DMS53 treated with DMSO at 0.1 percent for 48 hours (cell line): Measurements from ENCODE around the gene LIMCH1.
"Not testable (repeated sequence)": the region's sequence is repeated elsewhere in the genome, so short reads cannot be mapped to it uniquely, and the experiment has no call there.

Experiments used
- DNase-seq: peaks from one replicate; lab custom pipeline; 2025; ENCODE audit not compliant: unreplicated experiment; lab: John Stamatoyannopoulos, UW

Gene LIMCH1

DNA sequence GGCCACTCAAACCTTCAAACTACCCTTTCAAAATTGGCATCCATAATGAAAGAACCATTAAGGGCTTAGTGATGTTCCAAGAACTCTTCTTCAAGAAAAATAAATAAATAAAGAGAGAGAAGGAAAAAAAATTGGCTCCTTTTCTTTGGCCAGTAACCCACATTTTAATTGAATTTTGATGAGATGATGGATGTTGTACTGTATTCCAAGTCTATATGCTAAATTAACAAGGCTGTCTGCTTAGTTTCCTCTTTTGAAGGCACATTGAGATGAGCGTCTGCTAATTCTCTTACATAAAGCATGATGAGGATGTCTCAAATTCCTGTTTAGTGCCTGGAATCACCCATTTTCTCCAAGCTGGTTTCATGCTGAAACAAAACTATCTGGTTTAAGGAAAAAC is 177.2 kb downstream of the LIMCH1 start:
- DNase-seq, result no peak

GRCh38 chr4:41718907-41719306 is 180.9 kb downstream of the LIMCH1 start:
- DNase-seq, result no peak

- no peak for DNase-seq
These were observed 181.5 kb downstream of the LIMCH1 start for GRCh38 chr4:41719417-41719816.

DNA sequence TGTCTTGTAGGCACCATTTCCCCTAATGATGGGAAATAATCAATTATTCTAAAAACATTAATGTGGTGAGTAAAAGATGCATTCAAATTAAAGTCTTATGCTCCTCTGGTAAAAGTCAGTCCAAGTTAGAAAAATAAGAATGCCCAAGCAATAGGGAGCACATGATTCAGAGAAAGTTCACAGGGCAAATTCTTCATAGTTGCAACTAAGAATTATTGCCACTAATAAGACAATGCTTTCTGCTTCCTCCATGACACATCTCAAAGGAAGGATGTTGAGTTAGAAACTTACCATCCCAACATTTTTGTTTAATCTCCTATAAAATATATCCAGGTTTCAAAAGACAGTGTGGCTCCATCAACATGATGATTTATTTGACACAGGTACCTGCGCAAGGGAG is 184.2 kb downstream of the LIMCH1 start:
- no peak for DNase-seq

GRCh38 chr4:41723286-41723685 is 185.3 kb downstream of the LIMCH1 start:
- no peak for DNase-seq

DNA sequence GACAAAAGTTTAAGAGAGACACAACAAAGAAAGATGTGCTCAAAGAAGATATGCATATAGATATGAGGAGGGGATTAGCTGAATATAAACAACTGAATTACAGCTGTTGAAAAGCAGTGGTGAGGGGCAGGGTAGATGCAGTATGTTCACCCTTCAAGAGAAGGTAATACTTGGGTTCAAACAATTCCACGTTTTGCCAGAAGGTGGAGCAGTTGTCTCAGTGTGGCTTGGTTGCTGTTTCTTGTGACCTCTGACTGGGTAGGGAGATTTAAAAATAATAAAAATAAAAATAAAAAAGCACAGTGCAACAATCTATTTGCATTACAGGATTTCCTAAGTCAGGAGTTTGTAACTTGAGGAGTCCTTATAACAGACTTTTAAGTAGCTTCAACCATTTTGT is 187.3 kb downstream of the LIMCH1 start:
- DNase-seq, result no peak

GRCh38 chr4:41727861-41728572 is 190.1 kb downstream of the LIMCH1 start:
- no peak for DNase-seq

DNA sequence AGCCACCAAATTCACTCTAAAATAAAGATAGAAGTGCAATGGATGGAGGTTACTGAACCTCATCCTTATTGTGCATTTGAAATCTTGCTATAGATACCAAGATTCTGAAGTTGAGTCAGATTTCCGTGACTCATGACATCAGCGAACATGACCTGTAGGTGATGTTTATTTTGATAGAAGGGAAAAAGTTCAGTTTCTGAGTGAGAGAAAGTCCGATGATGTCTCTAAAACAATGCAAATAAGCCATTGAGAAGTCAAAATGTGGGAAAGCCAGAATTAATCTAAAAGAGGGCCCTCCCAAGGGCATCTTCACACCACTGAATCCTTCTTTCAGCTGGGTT is 190.6 kb downstream of the LIMCH1 start:
- DNase-seq, result no peak

DNA sequence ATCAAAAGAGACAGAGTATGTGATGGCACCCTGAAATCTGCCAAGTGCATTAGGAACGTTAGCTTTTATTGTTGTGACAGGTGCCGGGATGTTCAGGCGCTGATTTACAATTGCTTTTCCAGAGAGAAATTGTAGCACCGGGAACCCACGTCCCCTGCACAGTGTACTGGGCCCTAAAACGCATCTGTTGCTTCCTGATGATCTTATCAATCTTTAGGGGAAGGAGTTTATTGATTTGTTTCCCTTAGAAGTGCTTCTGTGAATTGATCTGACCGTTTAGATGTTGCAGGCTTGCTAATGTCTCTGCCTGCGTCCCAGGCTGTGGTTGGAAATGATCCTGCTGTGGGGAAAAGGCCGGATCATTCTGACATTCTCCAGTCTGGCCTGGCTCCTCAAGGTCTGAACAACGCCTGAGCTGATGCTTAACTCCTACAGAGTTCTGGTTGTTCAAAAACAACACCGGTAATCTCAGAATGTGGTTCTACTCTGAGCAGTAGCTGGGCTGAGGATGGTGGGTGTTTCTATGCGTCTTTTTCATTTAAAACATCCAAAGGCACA is 193.7 kb downstream of the LIMCH1 start:
- no peak for DNase-seq

DNA sequence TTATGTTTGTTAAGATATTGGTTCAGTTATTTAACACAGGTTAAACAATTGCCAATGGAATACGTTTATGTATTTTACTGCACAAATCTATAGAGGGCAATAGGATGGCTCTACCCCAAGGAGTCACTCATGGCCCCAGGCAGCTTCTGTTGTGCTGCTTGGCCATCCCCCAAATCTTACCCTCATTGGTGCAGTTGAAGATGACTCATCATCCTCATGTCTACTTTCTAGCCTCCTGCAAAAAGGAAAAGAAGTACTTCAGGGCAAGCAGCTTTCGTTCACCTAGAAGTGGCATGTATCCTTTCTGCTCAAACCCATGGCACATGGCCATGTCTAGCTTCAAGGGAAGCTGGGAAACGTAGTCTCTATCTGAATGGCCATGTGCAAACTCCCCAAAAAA is 196.4 kb downstream of the LIMCH1 start:
- no peak for DNase-seq

DNA sequence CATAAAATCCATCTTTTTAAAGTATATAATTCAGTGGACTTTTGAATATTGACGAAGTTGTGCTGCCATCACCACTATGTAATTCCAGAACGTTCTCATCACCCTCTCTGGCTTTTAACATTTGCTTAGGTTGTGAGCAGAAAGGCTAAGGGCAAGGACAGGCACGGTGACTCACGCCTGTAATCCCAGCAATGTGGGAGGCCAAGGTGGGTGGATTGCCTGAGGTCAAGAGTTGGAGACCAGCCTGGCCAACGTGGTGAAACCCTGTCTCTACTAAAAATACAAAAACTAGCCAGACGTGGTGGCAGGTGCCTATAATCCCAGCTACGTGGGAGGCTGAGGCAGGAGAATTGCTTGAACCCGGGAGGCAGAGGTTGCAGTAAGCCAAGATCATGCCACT is 199.5 kb downstream of the LIMCH1 start:
- not testable (repeated sequence) for DNase-seq

DNA sequence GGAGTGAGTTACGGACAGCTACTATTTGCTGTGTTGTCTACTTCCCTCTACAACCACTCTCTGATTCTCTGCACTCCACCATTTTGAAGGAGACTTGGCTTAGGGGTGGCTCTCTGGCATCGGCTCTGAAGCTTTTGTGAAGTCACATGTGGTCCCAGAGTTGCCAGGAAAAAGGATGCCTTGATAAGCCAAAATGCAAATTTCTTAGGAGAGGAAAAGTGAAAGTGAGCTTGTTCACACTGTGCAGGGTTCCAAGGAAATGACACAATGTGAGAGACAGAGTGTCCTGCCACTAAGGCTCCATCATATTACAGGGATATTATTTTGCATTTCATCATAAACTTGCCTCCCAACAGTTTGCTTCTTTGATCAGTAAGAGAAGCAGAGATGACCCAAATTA is 203.4 kb downstream of the LIMCH1 start:
- DNase-seq, result no peak

GRCh38 chr4:41744572-41745291 is 206.8 kb downstream of the LIMCH1 start:
- no peak for DNase-seq

GRCh38 chr4:41745292-41746024 is 207.5 kb downstream of the LIMCH1 start:
- DNase-seq, result no peak

DNA sequence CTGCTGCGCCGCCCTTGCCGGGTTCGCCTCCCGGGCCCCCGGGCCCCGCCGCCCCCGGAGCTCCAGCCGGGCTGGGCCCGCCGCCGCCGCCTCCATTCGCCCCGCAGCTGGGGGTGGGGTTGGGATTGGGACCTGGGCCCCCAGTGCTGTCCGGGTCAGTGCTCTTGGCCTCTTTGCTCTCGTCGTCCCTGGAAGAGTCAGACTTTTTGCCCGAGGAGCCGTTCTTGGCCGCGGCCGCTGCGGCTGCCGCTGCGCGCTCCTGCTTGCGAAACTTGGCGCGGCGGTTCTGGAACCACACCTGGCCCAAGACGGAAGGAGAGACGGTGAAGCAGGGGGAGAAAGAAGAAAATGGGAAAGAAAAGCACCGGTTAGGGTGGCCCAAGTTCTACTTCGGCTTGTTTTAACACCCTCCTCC is 208.1 kb downstream of the LIMCH1 start:
- no peak for DNase-seq

DNA sequence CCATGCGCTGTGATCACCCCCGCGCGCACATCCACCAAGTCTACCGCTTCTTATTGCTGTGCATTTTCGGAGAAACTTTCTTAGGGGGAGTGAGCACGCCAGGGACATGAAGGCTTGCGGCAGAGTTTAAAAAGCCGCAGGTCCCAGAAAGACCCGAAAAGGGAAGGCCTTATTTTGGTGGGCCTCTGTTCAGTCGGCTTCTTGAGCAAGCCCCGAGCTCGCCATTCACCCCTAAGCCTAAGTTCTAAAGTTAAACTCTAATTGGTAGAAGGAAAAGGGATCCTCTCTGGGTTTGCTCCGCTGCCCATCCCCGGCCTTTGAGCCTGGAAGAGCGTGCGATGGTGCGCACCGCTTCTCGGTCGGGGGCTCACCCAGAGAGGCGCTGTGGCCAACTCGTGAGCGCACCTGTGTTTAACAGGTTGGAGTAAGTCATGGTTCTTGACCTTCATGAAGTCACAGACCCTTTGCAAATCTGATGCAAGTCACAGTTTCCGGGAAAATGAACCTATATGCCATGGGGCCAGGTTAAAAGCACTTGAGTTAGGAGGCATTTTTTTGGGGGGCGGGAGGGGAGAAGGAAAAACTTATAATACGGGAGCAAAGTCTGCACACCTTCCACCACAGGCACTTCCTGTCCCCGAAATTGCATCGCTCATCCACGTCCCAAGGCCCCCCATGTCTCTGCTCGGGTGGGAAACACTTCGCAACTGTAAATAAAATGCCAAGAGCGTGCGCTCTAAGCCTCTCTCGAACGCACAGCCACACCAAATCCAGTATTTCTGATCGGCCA is 208.7 kb downstream of the LIMCH1 start:
- DNase-seq, result no peak

GRCh38 chr4:41747230-41748055 is 209.5 kb downstream of the LIMCH1 start:
- DNase-seq, result no peak

DNA sequence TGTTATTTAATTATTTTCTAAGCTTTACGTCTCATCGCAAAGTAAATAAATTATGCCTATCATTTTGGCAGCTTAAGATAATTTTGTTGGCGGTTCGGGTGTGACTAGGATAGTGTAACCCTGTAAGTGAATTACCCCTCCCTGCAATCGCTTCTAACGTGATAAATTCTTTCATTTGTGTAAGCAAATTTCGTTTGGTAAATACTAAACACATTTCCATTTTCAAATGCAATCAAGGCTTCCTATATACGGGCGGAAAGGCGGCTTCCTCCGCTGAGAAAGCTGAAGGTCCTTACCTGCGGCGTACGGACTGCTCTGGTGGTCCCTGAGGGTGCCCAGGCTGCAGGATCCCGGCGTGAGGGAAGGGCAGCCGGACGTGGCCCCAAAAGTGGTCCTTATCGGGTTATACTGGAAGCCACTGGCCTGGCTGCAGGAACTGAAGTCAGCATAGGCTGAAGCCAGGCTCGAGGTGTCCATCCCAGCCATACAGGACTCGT is 210.2 kb downstream of the LIMCH1 start:
- no peak for DNase-seq

DNA sequence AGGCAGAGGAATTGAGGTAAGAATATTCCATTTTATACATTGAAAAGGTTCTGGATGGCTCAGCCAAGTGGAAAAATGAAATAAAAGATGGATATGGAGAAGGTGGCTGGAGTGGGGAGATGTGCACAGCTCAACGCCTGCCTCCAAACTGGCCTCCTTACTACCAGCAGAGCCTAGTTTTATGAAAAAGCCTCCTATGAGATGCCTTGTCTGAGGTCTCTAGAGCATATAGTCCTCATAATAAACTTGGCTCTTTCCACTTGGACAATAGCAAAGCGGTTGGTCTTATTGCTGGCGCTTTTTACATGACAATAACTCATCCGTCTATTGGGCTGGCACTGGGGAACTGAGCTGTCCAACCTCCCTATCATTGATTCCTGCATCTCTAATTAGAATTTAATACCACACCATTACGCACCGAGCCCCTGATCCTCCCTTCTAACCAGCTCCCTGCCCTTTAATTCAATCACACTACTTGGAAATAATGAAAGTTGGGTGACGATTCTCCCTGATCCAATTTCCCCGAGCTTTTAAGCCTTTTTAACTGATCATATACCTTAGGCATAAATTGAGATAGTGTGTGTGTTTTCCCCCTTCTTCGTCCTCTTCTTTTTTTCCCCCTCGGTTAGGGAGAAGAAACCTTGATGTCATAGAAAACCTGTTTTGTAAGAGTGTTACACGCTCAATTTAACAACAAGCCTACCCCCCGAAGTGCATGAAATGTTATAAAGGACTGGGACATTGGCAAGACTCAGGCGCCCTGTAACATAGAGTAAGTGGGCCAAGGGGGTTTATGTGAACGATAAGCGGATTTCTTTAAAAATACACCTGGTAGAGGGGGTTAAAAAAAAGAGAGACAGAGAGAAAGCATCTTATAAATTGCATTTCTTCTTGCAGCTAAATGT is 210.9 kb downstream of the LIMCH1 start, which contains the start of gene PHOX2B:
Gene PHOX2B, minus strand, starts transcription at position 155 of the 905 bp plus-strand sequence. Its CDS starts 115 bp downstream, at position 40.
- no peak for DNase-seq
